OCI-LY1 (cell line): ENCODE data around the gene TOMM40.
"Not testable (repeated sequence)": the region's sequence is repeated elsewhere in the genome, so short reads cannot be mapped to it uniquely, and the experiment has no call there.

ENCODE experiments used
- H2AFZ ChIP-seq: fragments of 200-600 bp; sonication (generic), shearing (Covaris generic); 2 replicates; pipeline ENCODE4 v1.6.0; 2014; ENCODE audit warnings: antibody characterized with exemption, mild to moderate bottlenecking, low read length
- H3F3A ChIP-seq: fragments of 200-600 bp; sonication (generic), shearing (Covaris generic); 2 replicates; pipeline ENCODE4 v1.6.0; 2014; ENCODE audit warnings: mild to moderate bottlenecking, antibody characterized with exemption, low read length, moderate library complexity; ENCODE audit not compliant: insufficient read depth
- H3K27ac ChIP-seq: fragments of 200-600 bp; sonication (generic); 2 replicates; pipeline ENCODE4 v1.5.1; 2014; ENCODE audit warnings: low read length, mixed run types, mild to moderate bottlenecking, low read depth; ENCODE audit not compliant: poor library complexity, severe bottlenecking
- H3K27me3 ChIP-seq: fragments of 200-600 bp; sonication (generic); 2 replicates; pipeline ENCODE4 v1.6.0; 2014; ENCODE audit warnings: antibody characterized with exemption, mild to moderate bottlenecking, low read length, moderate library complexity; ENCODE audit not compliant: insufficient read depth
- H3K36me3 ChIP-seq: fragments of 200-600 bp; sonication (generic); 2 replicates; pipeline ENCODE4 v1.6.1; 2014; ENCODE audit warnings: mild to moderate bottlenecking, antibody characterized with exemption, low read length, moderate library complexity, mixed read lengths; ENCODE audit not compliant: insufficient read depth
- H3K4me1 ChIP-seq: fragments of 200-600 bp; sonication (generic); 2 replicates; pipeline ENCODE4 v1.5.1; 2014; ENCODE audit warnings: mild to moderate bottlenecking, low read length, moderate library complexity; ENCODE audit not compliant: insufficient read depth, severe bottlenecking
- H3K4me2 ChIP-seq: fragments of 200-600 bp; sonication (generic), shearing (Covaris generic); 2 replicates; pipeline ENCODE4 v1.6.1; 2014; ENCODE audit warnings: low read length
- H3K4me3 ChIP-seq: fragments of 200-600 bp; sonication (generic); 2 replicates; pipeline ENCODE4 v1.5.1; 2014; ENCODE audit warnings: low read length, low read depth, mild to moderate bottlenecking, mixed read lengths; ENCODE audit not compliant: poor library complexity, severe bottlenecking
- H3K79me2 ChIP-seq: fragments of 200-600 bp; shearing (Covaris generic); 2 replicates; pipeline ENCODE4 v1.6.1; 2016; ENCODE audit warnings: mixed run types, low read length, mixed read lengths; ENCODE audit not compliant: insufficient read depth
- H3K9ac ChIP-seq: fragments of 200-600 bp; sonication (generic), shearing (Covaris generic); 2 replicates; pipeline ENCODE4 v1.6.1; 2014; ENCODE audit warnings: mild to moderate bottlenecking, low read length, mixed read lengths
- H3K9me2 ChIP-seq: fragments of 200-600 bp; sonication (generic), shearing (Covaris generic); 2 replicates; pipeline ENCODE4 v1.6.1; 2014; ENCODE audit warnings: low read depth, mild to moderate bottlenecking, low read length, mixed read lengths
- H3K9me3 ChIP-seq: fragments of 200-600 bp; shearing (Covaris generic); 2 replicates; pipeline ENCODE4 v1.6.1; 2014; ENCODE audit warnings: low read length, mixed read lengths
- H4K20me1 ChIP-seq: fragments of 200-600 bp; sonication (generic), shearing (Covaris generic); 2 replicates; pipeline ENCODE4 v1.6.0; 2016; ENCODE audit warnings: mild to moderate bottlenecking, low read length; ENCODE audit not compliant: insufficient read depth
- EZH2 ChIP-seq: fragments of 200-600 bp; sonication (generic), shearing (Covaris generic); IDR thresholded peaks from 2 replicates; pipeline ENCODE4 v1.8.0; 2017; ENCODE audit warnings: borderline replicate concordance, mixed run types, mild to moderate bottlenecking, antibody characterized with exemption, low read length, moderate library complexity, mixed read lengths
- TF ChIP-seq, protein P1 (sequence below): fragments of 200-600 bp; sonication (generic), shearing (Covaris generic); IDR thresholded peaks from 2 replicates; pipeline ENCODE4 v1.5.1; 2017; ENCODE audit warnings: mild to moderate bottlenecking, antibody characterized with exemption, low read length, moderate library complexity, mixed read lengths

The TOMM40 gene

DNA sequence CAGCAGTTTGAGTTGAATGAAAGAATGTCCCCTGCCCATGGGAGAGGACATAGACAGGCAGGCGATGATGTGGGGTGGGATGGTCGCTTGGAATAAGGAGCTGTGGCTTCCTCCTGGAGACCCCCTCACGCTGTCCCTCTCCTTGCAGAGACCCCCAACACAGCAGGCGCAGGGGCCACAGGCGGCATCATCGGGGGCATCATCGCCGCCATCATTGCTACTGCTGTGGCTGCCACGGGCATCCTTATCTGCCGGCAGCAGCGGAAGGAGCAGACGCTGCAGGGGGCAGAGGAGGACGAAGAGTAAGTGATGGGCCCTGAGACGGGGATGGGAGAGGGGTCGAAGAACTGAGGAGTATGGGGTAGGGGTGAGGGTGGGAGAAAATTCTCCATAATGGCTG is 9.0 kb upstream of the TOMM40 start:
- H3K79me2 ChIP-seq, result no peaks in the 10 kb centered on the region
- TF ChIP-seq, protein P1, sequence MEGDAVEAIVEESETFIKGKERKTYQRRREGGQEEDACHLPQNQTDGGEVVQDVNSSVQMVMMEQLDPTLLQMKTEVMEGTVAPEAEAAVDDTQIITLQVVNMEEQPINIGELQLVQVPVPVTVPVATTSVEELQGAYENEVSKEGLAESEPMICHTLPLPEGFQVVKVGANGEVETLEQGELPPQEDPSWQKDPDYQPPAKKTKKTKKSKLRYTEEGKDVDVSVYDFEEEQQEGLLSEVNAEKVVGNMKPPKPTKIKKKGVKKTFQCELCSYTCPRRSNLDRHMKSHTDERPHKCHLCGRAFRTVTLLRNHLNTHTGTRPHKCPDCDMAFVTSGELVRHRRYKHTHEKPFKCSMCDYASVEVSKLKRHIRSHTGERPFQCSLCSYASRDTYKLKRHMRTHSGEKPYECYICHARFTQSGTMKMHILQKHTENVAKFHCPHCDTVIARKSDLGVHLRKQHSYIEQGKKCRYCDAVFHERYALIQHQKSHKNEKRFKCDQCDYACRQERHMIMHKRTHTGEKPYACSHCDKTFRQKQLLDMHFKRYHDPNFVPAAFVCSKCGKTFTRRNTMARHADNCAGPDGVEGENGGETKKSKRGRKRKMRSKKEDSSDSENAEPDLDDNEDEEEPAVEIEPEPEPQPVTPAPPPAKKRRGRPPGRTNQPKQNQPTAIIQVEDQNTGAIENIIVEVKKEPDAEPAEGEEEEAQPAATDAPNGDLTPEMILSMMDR, result no peak

DNA sequence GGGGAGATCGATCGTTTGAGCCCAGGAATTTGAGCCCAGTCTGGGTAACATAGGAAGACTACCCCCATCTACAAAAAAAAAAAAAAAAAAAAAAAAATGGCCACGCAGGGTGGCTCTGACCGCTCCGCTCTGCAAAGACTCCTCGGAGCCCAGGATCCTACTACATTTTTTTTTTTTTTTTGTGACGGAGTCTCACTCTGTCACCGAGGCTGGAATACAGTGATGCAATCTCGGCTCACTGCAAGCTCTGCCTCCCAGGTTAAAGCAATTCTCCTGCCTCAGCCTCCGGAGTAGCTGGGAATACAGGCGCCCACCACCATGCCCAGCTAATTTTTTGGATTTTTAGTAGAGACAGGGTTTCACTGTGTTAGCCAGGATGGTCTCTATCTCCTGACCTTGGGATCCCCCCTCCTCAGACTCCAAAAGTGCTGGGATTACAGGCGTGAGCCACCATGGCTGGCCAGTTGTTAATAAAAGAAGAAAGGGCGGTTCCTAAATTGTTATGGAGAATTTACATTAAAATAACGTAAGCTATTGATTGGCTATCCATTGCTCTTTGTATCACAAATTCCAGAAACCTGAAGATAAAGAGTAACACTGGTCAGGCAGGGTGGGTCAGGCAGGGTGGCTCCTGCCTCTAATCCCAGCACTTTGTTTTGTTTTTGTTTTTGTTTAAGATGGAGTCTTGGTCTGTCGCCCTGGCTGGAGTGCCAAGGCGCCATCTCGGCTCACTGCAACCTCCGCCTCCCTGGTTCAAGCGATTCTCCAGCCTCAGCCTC is 8.2 kb upstream of the TOMM40 start:
- not testable (repeated sequence) for H3K9ac ChIP-seq, H3K4me3 ChIP-seq, H3K79me2 ChIP-seq, H2AFZ ChIP-seq, H4K20me1 ChIP-seq, H3K9me2 ChIP-seq, H3K9me3 ChIP-seq, H3K4me2 ChIP-seq, H3K27ac ChIP-seq, H3F3A ChIP-seq, H3K4me1 ChIP-seq, H3K36me3 ChIP-seq
- peaks cover 17% of the 10 kb centered on the region for H3K27me3 ChIP-seq

More for the DNA sequence above, 9.0 kb upstream of the TOMM40 start:
- Histone ChIP-seq H3K27ac (no peak overlapping the region), H3K9ac (no peak overlapping the region), H3K4me2 (no peak overlapping the region), H3K4me1 (no peaks in the 10 kb centered on the region), H3K4me3 (no peak overlapping the region), H3K36me3 (no peaks in the 10 kb centered on the region), H3F3A (no peaks in the 10 kb centered on the region), H4K20me1 (no peaks in the 10 kb centered on the region), H3K9me2 (no peaks in the 10 kb centered on the region), H3K27me3 (peaks cover 17% of the 10 kb centered on the region), H2AFZ (no peak overlapping the region), H3K9me3 (no peaks in the 10 kb centered on the region)

DNA sequence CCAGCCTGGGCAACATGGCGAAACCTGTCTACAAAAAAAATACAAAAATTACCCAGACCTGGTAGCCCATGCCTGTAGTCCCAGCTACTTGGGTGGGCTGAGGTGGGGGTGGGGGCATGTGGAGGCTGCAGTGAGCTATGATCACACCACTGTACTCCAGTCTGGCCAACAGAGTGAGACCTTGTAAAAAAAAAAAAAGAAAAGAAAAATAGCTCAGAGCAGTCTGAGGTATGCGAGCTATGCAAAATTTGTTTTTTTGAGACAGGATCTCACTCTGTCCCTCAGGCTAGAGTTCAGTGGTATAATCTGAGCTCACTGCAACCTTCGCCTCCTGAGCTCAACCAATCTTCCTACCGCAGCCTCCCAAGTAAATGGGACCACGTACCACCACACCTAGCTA is 7.1 kb upstream of the TOMM40 start:
- Histone ChIP-seq H3K9me2 (no peaks in the 10 kb centered on the region), H3K4me1 (no peaks in the 10 kb centered on the region), H3K9me3 (no peaks in the 10 kb centered on the region), H3K27me3 (peaks cover 14% of the 10 kb centered on the region), H3K4me2 (no peak overlapping the region), H3K79me2 (no peaks in the 10 kb centered on the region), H3K9ac (no peak overlapping the region), H3K36me3 (no peaks in the 10 kb centered on the region), H3K4me3 (no peak overlapping the region), H3F3A (no peaks in the 10 kb centered on the region), H3K27ac (no peak overlapping the region), H2AFZ (no peak overlapping the region), H4K20me1 (no peaks in the 10 kb centered on the region)
- TF ChIP-seq, protein P1, result no peak
- TF ChIP-seq EZH2, result no peak

DNA sequence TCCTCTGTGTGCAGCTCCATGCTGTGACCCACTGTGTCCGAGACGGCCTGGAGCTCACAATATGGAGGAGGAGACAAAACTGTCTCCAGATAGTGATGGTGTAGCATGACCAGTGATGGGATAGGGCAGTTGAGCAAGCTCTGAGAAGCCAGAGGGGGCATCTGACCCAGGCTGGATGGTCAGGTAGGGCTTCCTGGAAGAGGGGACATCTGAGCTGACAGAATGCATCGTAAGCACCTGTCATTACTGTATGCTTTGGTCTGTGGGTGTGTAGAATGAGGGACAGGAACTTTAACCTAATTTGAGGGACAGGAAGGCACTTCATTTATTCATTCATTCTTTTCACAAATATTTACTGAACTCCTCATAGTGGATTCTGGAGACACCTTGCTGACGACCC is 6.5 kb upstream of the TOMM40 start:
- Histone ChIP-seq H2AFZ (no peak overlapping the region), H3K79me2 (no peaks in the 10 kb centered on the region), H3K9me3 (no peaks in the 10 kb centered on the region), H3K4me3 (no peak overlapping the region), H3K9me2 (no peaks in the 10 kb centered on the region), H3K36me3 (no peaks in the 10 kb centered on the region), H3F3A (no peaks in the 10 kb centered on the region), H3K4me2 (no peak overlapping the region), H3K4me1 (peaks cover under 1% of the 10 kb centered on the region), H4K20me1 (no peaks in the 10 kb centered on the region), H3K27me3 (peaks cover 10% of the 10 kb centered on the region), H3K27ac (no peak overlapping the region), H3K9ac (no peak overlapping the region)
- TF ChIP-seq EZH2, result no peak
- TF ChIP-seq, protein P1, result no peak
